ENCODE data around the gene TMCC3. TPM values are rescaled to one million over a fixed set of nuclear protein-coding genes. Genes with fewer than 3 reads are reported as not detected.

The TMCC3 gene
- total and polyA plus RNA-seq, 4 donors, result 0.81 to 2.3 (median 1.5) TPM

DNA sequence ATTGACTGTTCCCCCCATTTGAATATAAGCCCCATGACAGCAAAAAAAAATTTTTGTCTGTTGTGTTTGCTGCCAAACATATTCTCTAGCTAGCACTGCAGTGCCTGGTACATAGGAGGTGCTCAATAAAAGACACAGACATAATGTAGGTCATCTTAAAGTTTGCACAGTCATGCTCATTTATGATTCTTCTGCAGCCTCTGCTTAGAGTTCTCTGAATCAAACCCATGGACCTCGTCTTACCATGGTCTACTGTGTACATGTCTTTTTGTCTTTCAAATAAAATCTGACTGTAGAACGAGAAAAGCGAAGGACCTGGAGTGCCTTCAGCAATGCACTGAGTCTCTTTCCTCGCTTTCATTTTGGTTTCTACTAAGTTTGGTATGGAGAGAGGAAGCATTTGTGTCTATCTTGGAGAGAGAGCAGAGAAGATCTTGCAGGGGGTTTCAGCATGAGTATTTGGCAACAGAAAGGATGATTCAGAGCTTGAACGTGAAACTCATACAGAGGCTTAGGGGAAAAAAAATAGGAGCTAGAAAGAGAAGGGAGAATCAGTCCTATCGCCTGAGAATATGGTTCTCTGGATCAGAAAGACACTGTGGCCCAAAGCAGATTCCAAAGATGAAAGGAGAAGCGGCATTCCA lies 38.8 kb upstream of the TMCC3 start:
- Histone ChIP-seq H3K27me3 (ENCODE audit: control insufficient read depth in 4 of 4, insufficient read depth in 4 of 4, low read length in 3 of 4) (no peaks in the 10 kb centered on the region), H3K4me1 (ENCODE audit: control insufficient read depth in 4 of 4, insufficient read depth in 4 of 4, low read length in 3 of 4) (peaks cover 3 to 16% (median 11%) of the 10 kb centered on the region in 4 donors), H3K9me3 (ENCODE audit: control insufficient read depth in 4 of 4, low read length in 3 of 4) (no peaks in the 10 kb centered on the region), H3K36me3 (ENCODE audit: control insufficient read depth in 4 of 4, insufficient read depth in 3 of 4, low read depth in 1 of 4, low read length in 3 of 4) (no peaks in the 10 kb centered on the region), H3K9ac (ENCODE audit: low read depth in 1 of 2, low read length in 2 of 2) (no peak overlapping the region), H3K27ac (ENCODE audit: low read depth in 1 of 2, low read length in 2 of 2) (no peak overlapping the region), H3K4me3 (ENCODE audit: low read depth in 1 of 3, low read length in 3 of 3) (no peak overlapping the region)
- no peak for DNase-seq (ENCODE audit: low spot score)
- TF ChIP-seq, protein P1, sequence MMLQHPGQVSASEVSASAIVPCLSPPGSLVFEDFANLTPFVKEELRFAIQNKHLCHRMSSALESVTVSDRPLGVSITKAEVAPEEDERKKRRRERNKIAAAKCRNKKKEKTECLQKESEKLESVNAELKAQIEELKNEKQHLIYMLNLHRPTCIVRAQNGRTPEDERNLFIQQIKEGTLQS (IDR thresholded peaks at IDR 0.05), result no peak
- TF ChIP-seq HNF4A (conservative IDR thresholded peaks at IDR 0.05) (no peak), HNF4G (IDR thresholded peaks at IDR 0.05) (no peak), TAF1 (conservative IDR thresholded peaks at IDR 0.05) (no peak), RXRA (IDR thresholded peaks at IDR 0.05) (no peak), EGR1 (IDR thresholded peaks at IDR 0.05; ENCODE audit: low read depth in 2 of 2) (no peak), FOXA1 (IDR thresholded peaks at IDR 0.05) (no peak), RAD21 (IDR thresholded peaks at IDR 0.05) (no peak), FOXA2 (IDR thresholded peaks at IDR 0.05) (no peak), YY1 (IDR thresholded peaks at IDR 0.05) (no peak)
- TF ChIP-seq, protein P2, sequence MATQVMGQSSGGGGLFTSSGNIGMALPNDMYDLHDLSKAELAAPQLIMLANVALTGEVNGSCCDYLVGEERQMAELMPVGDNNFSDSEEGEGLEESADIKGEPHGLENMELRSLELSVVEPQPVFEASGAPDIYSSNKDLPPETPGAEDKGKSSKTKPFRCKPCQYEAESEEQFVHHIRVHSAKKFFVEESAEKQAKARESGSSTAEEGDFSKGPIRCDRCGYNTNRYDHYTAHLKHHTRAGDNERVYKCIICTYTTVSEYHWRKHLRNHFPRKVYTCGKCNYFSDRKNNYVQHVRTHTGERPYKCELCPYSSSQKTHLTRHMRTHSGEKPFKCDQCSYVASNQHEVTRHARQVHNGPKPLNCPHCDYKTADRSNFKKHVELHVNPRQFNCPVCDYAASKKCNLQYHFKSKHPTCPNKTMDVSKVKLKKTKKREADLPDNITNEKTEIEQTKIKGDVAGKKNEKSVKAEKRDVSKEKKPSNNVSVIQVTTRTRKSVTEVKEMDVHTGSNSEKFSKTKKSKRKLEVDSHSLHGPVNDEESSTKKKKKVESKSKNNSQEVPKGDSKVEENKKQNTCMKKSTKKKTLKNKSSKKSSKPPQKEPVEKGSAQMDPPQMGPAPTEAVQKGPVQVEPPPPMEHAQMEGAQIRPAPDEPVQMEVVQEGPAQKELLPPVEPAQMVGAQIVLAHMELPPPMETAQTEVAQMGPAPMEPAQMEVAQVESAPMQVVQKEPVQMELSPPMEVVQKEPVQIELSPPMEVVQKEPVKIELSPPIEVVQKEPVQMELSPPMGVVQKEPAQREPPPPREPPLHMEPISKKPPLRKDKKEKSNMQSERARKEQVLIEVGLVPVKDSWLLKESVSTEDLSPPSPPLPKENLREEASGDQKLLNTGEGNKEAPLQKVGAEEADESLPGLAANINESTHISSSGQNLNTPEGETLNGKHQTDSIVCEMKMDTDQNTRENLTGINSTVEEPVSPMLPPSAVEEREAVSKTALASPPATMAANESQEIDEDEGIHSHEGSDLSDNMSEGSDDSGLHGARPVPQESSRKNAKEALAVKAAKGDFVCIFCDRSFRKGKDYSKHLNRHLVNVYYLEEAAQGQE (IDR thresholded peaks at IDR 0.05), result no peak
- WGBS, result 84% methylated on average over 7 of the region's 7 CpGs

DNA sequence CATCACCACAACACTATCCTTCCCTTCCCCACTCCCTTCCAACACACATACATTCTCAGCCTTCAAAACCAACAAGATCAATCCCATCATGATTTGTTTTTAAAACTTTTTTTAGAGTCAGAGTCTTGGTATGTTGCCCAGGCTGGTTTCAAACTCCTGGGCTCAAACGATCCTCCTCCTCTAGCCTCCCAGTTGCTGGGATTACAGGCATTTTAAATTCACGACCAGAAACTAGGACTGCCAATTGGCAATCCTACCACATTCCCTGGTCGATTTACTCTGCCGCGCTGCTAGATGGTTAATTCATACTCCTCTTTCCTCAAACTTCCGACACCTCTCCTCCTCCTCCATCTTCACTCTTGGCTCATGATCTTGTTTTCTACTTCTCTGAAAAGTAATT lies 37.5 kb upstream of the TMCC3 start:
- WGBS, result 93% methylated on average over 6 of the region's 6 CpGs
- no peak overlapping the region for H3K9ac ChIP-seq (ENCODE audit: low read depth in 1 of 2, low read length in 2 of 2)
- H3K36me3 ChIP-seq (ENCODE audit: control insufficient read depth in 4 of 4, insufficient read depth in 3 of 4, low read depth in 1 of 4, low read length in 3 of 4), result no peaks in the 10 kb centered on the region
- H3K27ac ChIP-seq (ENCODE audit: low read depth in 1 of 2, low read length in 2 of 2), result no peak overlapping the region
- no peaks in the 10 kb centered on the region for H3K9me3 ChIP-seq (ENCODE audit: control insufficient read depth in 4 of 4, low read length in 3 of 4)
- H3K4me1 ChIP-seq (ENCODE audit: control insufficient read depth in 4 of 4, insufficient read depth in 4 of 4, low read length in 3 of 4), result peaks cover 3 to 16% (median 11%) of the 10 kb centered on the region in 4 donors
- H3K4me3 ChIP-seq (ENCODE audit: low read depth in 1 of 3, low read length in 3 of 3), result no peak overlapping the region
- H3K27me3 ChIP-seq (ENCODE audit: control insufficient read depth in 4 of 4, insufficient read depth in 4 of 4, low read length in 3 of 4), result no peaks in the 10 kb centered on the region
- DNase-seq (ENCODE audit: low spot score), result no peak
- TF ChIP-seq JUND (IDR thresholded peaks at IDR 0.05) (no peak), FOXA2 (IDR thresholded peaks at IDR 0.05) (no peak), SP1 (IDR thresholded peaks at IDR 0.05) (no peak), FOXA1 (IDR thresholded peaks at IDR 0.05) (no peak), NR2F2 (IDR thresholded peaks at IDR 0.05) (no peak), YY1 (IDR thresholded peaks at IDR 0.05) (no peak), HNF4G (IDR thresholded peaks at IDR 0.05) (no peak), TAF1 (conservative IDR thresholded peaks at IDR 0.05) (no peak), GABPA (IDR thresholded peaks at IDR 0.05 in 1 of 2, conservative IDR thresholded peaks at IDR 0.05 in 1 of 2) (no peak), HNF4A (conservative IDR thresholded peaks at IDR 0.05) (no peak), EGR1 (IDR thresholded peaks at IDR 0.05; ENCODE audit: low read depth in 2 of 2) (no peak), RAD21 (IDR thresholded peaks at IDR 0.05) (no peak), RXRA (IDR thresholded peaks at IDR 0.05) (no peak)
- TF ChIP-seq, protein P2 (IDR thresholded peaks at IDR 0.05), result no peak
- TF ChIP-seq, protein P3, sequence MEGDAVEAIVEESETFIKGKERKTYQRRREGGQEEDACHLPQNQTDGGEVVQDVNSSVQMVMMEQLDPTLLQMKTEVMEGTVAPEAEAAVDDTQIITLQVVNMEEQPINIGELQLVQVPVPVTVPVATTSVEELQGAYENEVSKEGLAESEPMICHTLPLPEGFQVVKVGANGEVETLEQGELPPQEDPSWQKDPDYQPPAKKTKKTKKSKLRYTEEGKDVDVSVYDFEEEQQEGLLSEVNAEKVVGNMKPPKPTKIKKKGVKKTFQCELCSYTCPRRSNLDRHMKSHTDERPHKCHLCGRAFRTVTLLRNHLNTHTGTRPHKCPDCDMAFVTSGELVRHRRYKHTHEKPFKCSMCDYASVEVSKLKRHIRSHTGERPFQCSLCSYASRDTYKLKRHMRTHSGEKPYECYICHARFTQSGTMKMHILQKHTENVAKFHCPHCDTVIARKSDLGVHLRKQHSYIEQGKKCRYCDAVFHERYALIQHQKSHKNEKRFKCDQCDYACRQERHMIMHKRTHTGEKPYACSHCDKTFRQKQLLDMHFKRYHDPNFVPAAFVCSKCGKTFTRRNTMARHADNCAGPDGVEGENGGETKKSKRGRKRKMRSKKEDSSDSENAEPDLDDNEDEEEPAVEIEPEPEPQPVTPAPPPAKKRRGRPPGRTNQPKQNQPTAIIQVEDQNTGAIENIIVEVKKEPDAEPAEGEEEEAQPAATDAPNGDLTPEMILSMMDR (IDR thresholded peaks at IDR 0.05; ENCODE audit: low read depth, low read length, missing input control), result no peak
- TF ChIP-seq, protein P4, sequence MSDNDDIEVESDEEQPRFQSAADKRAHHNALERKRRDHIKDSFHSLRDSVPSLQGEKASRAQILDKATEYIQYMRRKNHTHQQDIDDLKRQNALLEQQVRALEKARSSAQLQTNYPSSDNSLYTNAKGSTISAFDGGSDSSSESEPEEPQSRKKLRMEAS (IDR thresholded peaks at IDR 0.05), result no peak
- TF ChIP-seq, protein P1 (IDR thresholded peaks at IDR 0.05), result no peak
- TF ChIP-seq, protein P5, sequence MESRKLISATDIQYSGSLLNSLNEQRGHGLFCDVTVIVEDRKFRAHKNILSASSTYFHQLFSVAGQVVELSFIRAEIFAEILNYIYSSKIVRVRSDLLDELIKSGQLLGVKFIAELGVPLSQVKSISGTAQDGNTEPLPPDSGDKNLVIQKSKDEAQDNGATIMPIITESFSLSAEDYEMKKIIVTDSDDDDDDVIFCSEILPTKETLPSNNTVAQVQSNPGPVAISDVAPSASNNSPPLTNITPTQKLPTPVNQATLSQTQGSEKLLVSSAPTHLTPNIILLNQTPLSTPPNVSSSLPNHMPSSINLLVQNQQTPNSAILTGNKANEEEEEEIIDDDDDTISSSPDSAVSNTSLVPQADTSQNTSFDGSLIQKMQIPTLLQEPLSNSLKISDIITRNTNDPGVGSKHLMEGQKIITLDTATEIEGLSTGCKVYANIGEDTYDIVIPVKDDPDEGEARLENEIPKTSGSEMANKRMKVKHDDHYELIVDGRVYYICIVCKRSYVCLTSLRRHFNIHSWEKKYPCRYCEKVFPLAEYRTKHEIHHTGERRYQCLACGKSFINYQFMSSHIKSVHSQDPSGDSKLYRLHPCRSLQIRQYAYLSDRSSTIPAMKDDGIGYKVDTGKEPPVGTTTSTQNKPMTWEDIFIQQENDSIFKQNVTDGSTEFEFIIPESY (IDR thresholded peaks at IDR 0.05), result no peak

Data from liver (tissue), 9 donors.